K562 (cell line): ENCODE measurements around the gene ACAT2.

Source experiments
- FOXK2 ChIP-seq, 2 experiments: fragments of 450-650 bp; IDR thresholded peaks in 1 of 2; conservative IDR thresholded peaks in 1 of 2; 2 replicates each; pipeline ENCODE4 v1.6.1; 2016; ENCODE audit warnings: low read depth in 2 of 2, mild to moderate bottlenecking in 1 of 2
- KDM5B ChIP-seq: fragments of 200-600 bp; sonication (generic); IDR thresholded peaks from 2 replicates; pipeline ENCODE4 v1.6.1; 2012; ENCODE audit warnings: low read depth, mild to moderate bottlenecking, moderate library complexity, low read length, control low read depth, inconsistent platforms; ENCODE audit not compliant: insufficient replicate concordance
- XRCC5 ChIP-seq: fragments of 200-400 bp; formaldehyde crosslinking; IDR thresholded peaks from 2 replicates; pipeline ENCODE4 v1.6.1; 2017; ENCODE audit warnings: low read depth, mild to moderate bottlenecking, low read length
- ZBTB11 ChIP-seq, 3 experiments: fragments of 200-800 bp in 1 of 3; fragments of 250-450 bp in 1 of 3; fragments of 450-650 bp in 1 of 3; sonication (Bioruptor Pico) in 1 of 3; sonication (Bioruptor generic) in 1 of 3; formaldehyde crosslinking in 1 of 3; IDR thresholded peaks; 2 replicates each; pipeline versions ENCODE4 v1.6.1 to v1.8.0; 2016 to 2022; ENCODE audit warnings: mild to moderate bottlenecking in 2 of 3, missing genetic modification characterization in 2 of 3, missing compliant biosample characterization in 1 of 3, moderate library complexity in 1 of 3

DNA sequence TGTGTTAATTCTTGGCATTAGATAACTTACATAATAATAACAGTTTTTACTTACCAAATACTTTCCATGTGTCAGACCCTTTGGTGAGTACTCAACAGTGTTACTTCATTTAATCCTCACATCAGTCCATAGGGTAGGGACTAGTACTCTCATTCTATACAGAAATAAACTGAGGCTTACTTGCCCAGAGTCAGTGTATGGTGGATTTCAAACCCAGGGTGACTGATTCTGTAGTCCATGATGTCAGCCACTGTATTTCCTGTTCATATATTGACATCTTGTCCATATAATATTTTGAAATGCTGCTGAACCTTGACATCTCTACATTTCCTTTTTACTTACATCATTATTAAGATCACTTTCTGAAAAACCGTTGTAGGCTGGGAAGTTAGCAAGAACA is 35.7 kb downstream of the ACAT2 start:
- TF ChIP-seq KDM5B = no peak
- no peak for TF ChIP-seq XRCC5
- TF ChIP-seq ZBTB11 (CRISPR knock-in tag; IDR thresholded peaks at IDR 0.05) = no peak
- no peak for TF ChIP-seq FOXK2 (conservative IDR thresholded peaks at IDR 0.05 in 1 of 2, IDR thresholded peaks at IDR 0.05 in 1 of 2; ENCODE audit: low read depth in 2 of 2)
